ENCODE results near the gene GP1BB. TPM values are rescaled to one million over a fixed set of nuclear protein-coding genes. Genes with fewer than 3 reads are reported as not detected.

The GP1BB gene
- total and polyA plus RNA-seq, 2 of the 13 experiments (the other 11 are each of a cell fraction or from before 2014, with no cell fraction given), result not detected

DNA sequence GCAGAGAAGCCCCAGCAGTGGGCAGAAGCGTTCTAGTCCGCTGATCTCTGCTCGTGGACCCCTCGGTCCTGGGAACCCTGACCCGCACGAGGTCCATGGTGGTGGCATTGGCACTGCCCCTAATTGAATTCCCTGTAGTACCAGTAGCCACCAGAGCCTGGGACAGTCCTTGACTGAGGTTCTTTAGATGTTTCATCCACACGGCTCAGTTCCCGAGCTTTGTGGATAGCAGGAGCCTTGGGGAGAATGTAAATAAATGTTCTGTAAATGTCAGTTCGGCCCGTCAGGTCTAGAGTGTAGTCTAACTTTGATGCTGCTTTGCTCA is 48.4 kb upstream of the GP1BB start:
- H3K9me3 ChIP-seq (ENCODE audit: low read length), result no peaks in the 10 kb centered on the region
- ATAC-seq, result peak; percentile 57
- CTCF ChIA-PET (ENCODE audit: low intra/inter-chr PET ratio, low total read pairs), result no interaction called here
- H2AFZ ChIP-seq (ENCODE audit: low read length), result no peak overlapping the region
- H3K4me1 ChIP-seq (ENCODE audit: insufficient read depth, low read length), result no peaks in the 10 kb centered on the region
- TF ChIP-seq ZSCAN30 (CRISPR knock-in tag; IDR thresholded peaks at IDR 0.05) (no peak), ZNF260 (CRISPR knock-in tag; IDR thresholded peaks at IDR 0.05; ENCODE audit: borderline replicate concordance, low read depth) (no peak), BRCA1 (CRISPR knock-in tag; IDR thresholded peaks at IDR 0.05) (no peak), SMYD3 (CRISPR knock-in tag; IDR thresholded peaks at IDR 0.05) (no peak), KDM2A (CRISPR knock-in tag; IDR thresholded peaks at IDR 0.05; ENCODE audit: borderline replicate concordance, low read depth) (no peak), TEAD3 (CRISPR knock-in tag; optimal IDR thresholded peaks at IDR 0.05; ENCODE audit: borderline replicate concordance) (no peak), FIP1L1 (IDR thresholded peaks at IDR 0.05; ENCODE audit: borderline replicate concordance, insufficient read depth, low read depth, low read length) (no peak), DNMT1 (CRISPR knock-in tag; IDR thresholded peaks at IDR 0.05) (no peak), FOSL1 (CRISPR knock-in tag; IDR thresholded peaks at IDR 0.05; ENCODE audit: borderline replicate concordance) (no peak), SOX5 (CRISPR knock-in tag; IDR thresholded peaks at IDR 0.05; ENCODE audit: borderline replicate concordance) (no peak), ATAD3A (CRISPR knock-in tag; IDR thresholded peaks at IDR 0.05) (no peak), SMAD9 (CRISPR knock-in tag; IDR thresholded peaks at IDR 0.05) (no peak)
- TF ChIP-seq, protein P1, sequence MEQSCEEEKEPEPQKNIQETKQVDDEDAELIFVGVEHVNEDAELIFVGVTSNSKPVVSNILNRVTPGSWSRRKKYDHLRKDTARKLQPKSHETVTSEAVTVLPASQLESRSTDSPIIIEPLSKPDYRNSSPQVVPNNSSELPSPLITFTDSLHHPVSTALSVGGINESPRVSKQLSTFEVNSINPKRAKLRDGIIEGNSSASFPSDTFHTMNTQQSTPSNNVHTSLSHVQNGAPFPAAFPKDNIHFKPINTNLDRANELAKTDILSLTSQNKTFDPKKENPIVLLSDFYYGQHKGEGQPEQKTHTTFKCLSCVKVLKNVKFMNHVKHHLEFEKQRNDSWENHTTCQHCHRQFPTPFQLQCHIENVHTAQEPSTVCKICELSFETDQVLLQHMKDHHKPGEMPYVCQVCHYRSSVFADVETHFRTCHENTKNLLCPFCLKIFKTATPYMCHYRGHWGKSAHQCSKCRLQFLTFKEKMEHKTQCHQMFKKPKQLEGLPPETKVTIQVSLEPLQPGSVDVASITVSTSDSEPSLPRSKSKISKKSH (CRISPR knock-in tag; IDR thresholded peaks at IDR 0.05; ENCODE audit: borderline replicate concordance), result no peak
- TF ChIP-seq, protein P2, sequence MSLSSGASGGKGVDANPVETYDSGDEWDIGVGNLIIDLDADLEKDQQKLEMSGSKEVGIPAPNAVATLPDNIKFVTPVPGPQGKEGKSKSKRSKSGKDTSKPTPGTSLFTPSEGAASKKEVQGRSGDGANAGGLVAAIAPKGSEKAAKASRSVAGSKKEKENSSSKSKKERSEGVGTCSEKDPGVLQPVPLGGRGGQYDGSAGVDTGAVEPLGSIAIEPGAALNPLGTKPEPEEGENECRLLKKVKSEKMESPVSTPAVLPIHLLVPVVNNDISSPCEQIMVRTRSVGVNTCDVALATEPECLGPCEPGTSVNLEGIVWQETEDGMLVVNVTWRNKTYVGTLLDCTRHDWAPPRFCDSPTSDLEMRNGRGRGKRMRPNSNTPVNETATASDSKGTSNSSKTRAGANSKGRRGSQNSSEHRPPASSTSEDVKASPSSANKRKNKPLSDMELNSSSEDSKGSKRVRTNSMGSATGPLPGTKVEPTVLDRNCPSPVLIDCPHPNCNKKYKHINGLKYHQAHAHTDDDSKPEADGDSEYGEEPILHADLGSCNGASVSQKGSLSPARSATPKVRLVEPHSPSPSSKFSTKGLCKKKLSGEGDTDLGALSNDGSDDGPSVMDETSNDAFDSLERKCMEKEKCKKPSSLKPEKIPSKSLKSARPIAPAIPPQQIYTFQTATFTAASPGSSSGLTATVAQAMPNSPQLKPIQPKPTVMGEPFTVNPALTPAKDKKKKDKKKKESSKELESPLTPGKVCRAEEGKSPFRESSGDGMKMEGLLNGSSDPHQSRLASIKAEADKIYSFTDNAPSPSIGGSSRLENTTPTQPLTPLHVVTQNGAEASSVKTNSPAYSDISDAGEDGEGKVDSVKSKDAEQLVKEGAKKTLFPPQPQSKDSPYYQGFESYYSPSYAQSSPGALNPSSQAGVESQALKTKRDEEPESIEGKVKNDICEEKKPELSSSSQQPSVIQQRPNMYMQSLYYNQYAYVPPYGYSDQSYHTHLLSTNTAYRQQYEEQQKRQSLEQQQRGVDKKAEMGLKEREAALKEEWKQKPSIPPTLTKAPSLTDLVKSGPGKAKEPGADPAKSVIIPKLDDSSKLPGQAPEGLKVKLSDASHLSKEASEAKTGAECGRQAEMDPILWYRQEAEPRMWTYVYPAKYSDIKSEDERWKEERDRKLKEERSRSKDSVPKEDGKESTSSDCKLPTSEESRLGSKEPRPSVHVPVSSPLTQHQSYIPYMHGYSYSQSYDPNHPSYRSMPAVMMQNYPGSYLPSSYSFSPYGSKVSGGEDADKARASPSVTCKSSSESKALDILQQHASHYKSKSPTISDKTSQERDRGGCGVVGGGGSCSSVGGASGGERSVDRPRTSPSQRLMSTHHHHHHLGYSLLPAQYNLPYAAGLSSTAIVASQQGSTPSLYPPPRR (CRISPR knock-in tag; IDR thresholded peaks at IDR 0.05; ENCODE audit: borderline replicate concordance), result no peak
- TF ChIP-seq, protein P3, sequence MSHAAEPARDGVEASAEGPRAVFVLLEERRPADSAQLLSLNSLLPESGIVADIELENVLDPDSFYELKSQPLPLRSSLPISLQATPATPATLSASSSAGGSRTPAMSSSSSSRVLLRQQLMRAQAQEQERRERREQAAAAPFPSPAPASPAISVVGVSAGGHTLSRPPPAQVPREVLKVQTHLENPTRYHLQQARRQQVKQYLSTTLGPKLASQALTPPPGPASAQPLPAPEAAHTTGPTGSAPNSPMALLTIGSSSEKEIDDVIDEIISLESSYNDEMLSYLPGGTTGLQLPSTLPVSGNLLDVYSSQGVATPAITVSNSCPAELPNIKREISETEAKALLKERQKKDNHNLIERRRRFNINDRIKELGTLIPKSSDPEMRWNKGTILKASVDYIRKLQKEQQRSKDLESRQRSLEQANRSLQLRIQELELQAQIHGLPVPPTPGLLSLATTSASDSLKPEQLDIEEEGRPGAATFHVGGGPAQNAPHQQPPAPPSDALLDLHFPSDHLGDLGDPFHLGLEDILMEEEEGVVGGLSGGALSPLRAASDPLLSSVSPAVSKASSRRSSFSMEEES (CRISPR knock-in tag; IDR thresholded peaks at IDR 0.05), result no peak
- DNase-seq (ENCODE audit: low spot score), result no peak
- peaks cover 0 to 7% of the 10 kb centered on the region in 2 experiments; a peak in 4 of 5 replicates for H3K27me3 ChIP-seq (ENCODE audit: control insufficient read depth in 1 of 2, insufficient read depth in 2 of 2, low read length in 2 of 2)
- in situ Hi-C loops (cut with HindIII; ENCODE audit: extremely low pct_ligation_motif_present, low pct_unique_long_range_greater_than_20kb), result loop anchor here (5.0 kb wide), 1 partner anchor 47 kb away; the partner anchor contains the start of gene GP1BB
- no TSS peak for BruUV-seq (replicated peaks)
- H3K79me2 ChIP-seq (ENCODE audit: insufficient read depth, low read length), result no peaks in the 10 kb centered on the region
- H3K4me3 ChIP-seq (replicated peaks in 1 of 3; ENCODE audit: insufficient read depth in 1 of 3, low read depth in 2 of 3, low read length in 3 of 3), result no peak overlapping the region
- no peaks in the 10 kb centered on the region for H3K36me3 ChIP-seq (replicated peaks in 1 of 2; ENCODE audit: control insufficient read depth in 1 of 2, insufficient read depth in 2 of 2, low read length in 2 of 2)
- H3K27ac ChIP-seq (ENCODE audit: extremely low read length, insufficient read depth, low read length), result no peak overlapping the region
- H3K4me2 ChIP-seq (ENCODE audit: low read depth, low read length), result no peak overlapping the region
- FAIRE-seq, result no peak
- POLR2A ChIA-PET, result no interaction called here
- no peaks in the 10 kb centered on the region for H4K20me1 ChIP-seq (ENCODE audit: insufficient read depth, low read length)
- H3K9ac ChIP-seq (ENCODE audit: insufficient read depth, low read depth, low read length), result no peak overlapping the region
- intact Hi-C loops (cut with micrococcal nuclease; ENCODE audit: unreplicated experiment), result no loop called here
- 6% methylated on average over 10 of the region's 10 CpGs for WGBS (ENCODE audit: low lambda C conversion rate)

Data from HepG2 (cell line).